GM12873 (cell line): ENCODE measurements around the gene MXI1.

Experiments
- CTCF ChIP-seq: IDR thresholded peaks from 2 replicates; pipeline ENCODE4 v1.5.1; 2012; ENCODE audit warnings: low read depth, mild to moderate bottlenecking, moderate library complexity, low read length, control low read depth; ENCODE audit not compliant: insufficient read depth; ENCODE audit errors: missing control alignments

The MXI1 gene

GRCh38 chr10:110165239-110165638, 42.2 kb upstream of the MXI1 start:
- no peak for TF ChIP-seq CTCF

GRCh38 chr10:110167149-110167548, 40.3 kb upstream of the MXI1 start:
- no peak for TF ChIP-seq CTCF

- no peak for TF ChIP-seq CTCF
These were observed 38.6 kb upstream of the MXI1 start for GRCh38 chr10:110168601-110169481.

GRCh38 chr10:110169586-110169985, 37.8 kb upstream of the MXI1 start:
- TF ChIP-seq CTCF: no peak

GRCh38 chr10:110170142-110170971, 37.0 kb upstream of the MXI1 start:
- no peak for TF ChIP-seq CTCF

- TF ChIP-seq CTCF: no peak
These were observed 36.4 kb upstream of the MXI1 start for GRCh38 chr10:110171032-110171431.

GRCh38 chr10:110172155-110172554, 35.2 kb upstream of the MXI1 start:
- no peak for TF ChIP-seq CTCF
